GM23338 (cell line): ENCODE data around the gene PHLDB3. TPM values are rescaled to one million over a fixed set of nuclear protein-coding genes. Genes with fewer than 3 reads are reported as not detected.

Experiments
- ATAC-seq: fragments of 200-7000 bp; cut with Tn5 transposase; 3 replicates; pipeline ENCODE4 v1.9.1; 2020
- DNase-seq: peaks from one replicate; pipeline ENCODE4 v3.0.0-alpha.2; 2015; ENCODE audit warnings: low spot score
- H2AFZ ChIP-seq: fragments of 200-600 bp; sonication (generic); 2 replicates; pipeline ENCODE4 v1.8.0; 2016; ENCODE audit warnings: antibody characterized with exemption, mild to moderate bottlenecking, moderate library complexity
- H3F3A ChIP-seq: fragments of 200-600 bp; sonication (generic); replicated peaks from 2 replicates; pipeline ENCODE4 v1.8.0; 2017; ENCODE audit warnings: antibody characterized with exemption, mixed run types, low read depth
- H3K27ac ChIP-seq: fragments of 200-600 bp; sonication (generic); 2 replicates; pipeline ENCODE4 v1.6.1; 2016; ENCODE audit warnings: low read depth
- H3K27me3 ChIP-seq: fragments of 200-600 bp; sonication (generic); 2 replicates; pipeline ENCODE4 v1.8.0; 2016; ENCODE audit warnings: mild to moderate bottlenecking, mixed run types, moderate library complexity; ENCODE audit not compliant: insufficient read depth
- H3K36me3 ChIP-seq: fragments of 200-600 bp; sonication (generic); 2 replicates; pipeline ENCODE4 v1.8.0; 2016; ENCODE audit warnings: mild to moderate bottlenecking; ENCODE audit not compliant: insufficient read depth
- H3K4me1 ChIP-seq: fragments of 200-600 bp; sonication (generic); 2 replicates; pipeline ENCODE4 v1.8.0; 2016; ENCODE audit warnings: mild to moderate bottlenecking, moderate library complexity; ENCODE audit not compliant: insufficient read depth
- H3K4me2 ChIP-seq: fragments of 200-600 bp; sonication (generic); 2 replicates; pipeline ENCODE4 v1.7.1; 2017; ENCODE audit warnings: mixed run types
- H3K4me3 ChIP-seq: fragments of 200-600 bp; sonication (generic); 2 replicates; pipeline ENCODE4 v1.6.1; 2016; ENCODE audit warnings: mixed run types
- H3K79me2 ChIP-seq: fragments of 200-600 bp; sonication (generic); replicated peaks from 2 replicates; pipeline ENCODE4 v1.8.0; 2017; ENCODE audit warnings: mild to moderate bottlenecking; ENCODE audit not compliant: insufficient read depth
- H3K9me2 ChIP-seq: fragments of 200-600 bp; sonication (generic); 2 replicates; pipeline ENCODE4 v1.8.0; 2017; ENCODE audit not compliant: insufficient read depth
- H4K20me1 ChIP-seq: fragments of 200-600 bp; sonication (generic); replicated peaks from 2 replicates; pipeline ENCODE4 v1.8.0; 2017; ENCODE audit warnings: mild to moderate bottlenecking; ENCODE audit not compliant: insufficient read depth
- H3K27ac Mint-ChIP-seq: 2 replicates; pipeline ENCODE4 v1.8.0; 2020; ENCODE audit warnings: inconsistent platforms, mild to moderate bottlenecking, moderate library complexity, mixed read lengths
- H3K27me3 Mint-ChIP-seq: 3 replicates; pipeline ENCODE4 v1.8.0; 2022; ENCODE audit warnings: low read depth, mild to moderate bottlenecking, moderate library complexity, mixed read lengths, inconsistent platforms; ENCODE audit not compliant: insufficient read depth, poor library complexity
- H3K36me3 Mint-ChIP-seq: 3 replicates; pipeline ENCODE4 v1.8.0; 2021; ENCODE audit warnings: low read depth, mild to moderate bottlenecking, inconsistent platforms, moderate library complexity, mixed read lengths
- H3K4me1 Mint-ChIP-seq: 3 replicates; pipeline ENCODE4 v1.8.0; 2020; ENCODE audit warnings: mild to moderate bottlenecking, inconsistent platforms, mixed read lengths
- H3K4me3 Mint-ChIP-seq: 3 replicates; pipeline ENCODE4 v1.8.0; 2021; ENCODE audit warnings: moderate library complexity, mild to moderate bottlenecking, inconsistent platforms, mixed read lengths
- H3K9me3 Mint-ChIP-seq: 3 replicates; pipeline ENCODE4 v1.8.0; 2020; ENCODE audit warnings: moderate library complexity, mild to moderate bottlenecking, inconsistent platforms, mixed read lengths
- ETS1 ChIP-seq: IDR thresholded peaks from 2 replicates; pipeline ENCODE4 v1.6.1; 2016; ENCODE audit warnings: antibody characterized with exemption
- POLR2AphosphoS5 ChIP-seq: IDR thresholded peaks from 2 replicates; pipeline ENCODE4 v1.6.1; 2016; ENCODE audit warnings: antibody characterized with exemption, low read depth
- STAT1 ChIP-seq: IDR thresholded peaks from one replicate; pipeline ENCODE4 v1.6.1; 2016; ENCODE audit warnings: antibody characterized with exemption; ENCODE audit not compliant: unreplicated experiment
- ZNF114 ChIP-seq: fragments of 250-450 bp; sonication (Bioruptor Pico); IDR thresholded peaks from 2 replicates; pipeline ENCODE4 v1.5.0; 2020; ENCODE audit warnings: mild to moderate bottlenecking, moderate library complexity
- polyA plus RNA-seq: library from polyadenylated mRNA; unstranded; fragments of >200 nt; fragmentation: Nextera tagmentation; extraction: Ambion mirVana; gene quantifications from 2 replicates; pipeline ENCODE4 v1.2.1, GENCODE V29; 2016
- total RNA-seq: library from RNA; depleted of rRNA; stranded (reverse); fragments of >200 nt; shearing (Covaris generic); gene quantifications from 2 replicates; pipeline ENCODE4 v1.2.3, GENCODE V29; 2014
- TF ChIP-seq, protein P1 (sequence below): fragments of 250-450 bp; sonication (Bioruptor Pico); IDR thresholded peaks from 2 replicates; pipeline ENCODE4 v1.5.0; 2020; ENCODE audit warnings: mild to moderate bottlenecking, moderate library complexity
- TF ChIP-seq, protein P2 (sequence below), 2 experiments: fragments of 200-600 bp in 1 of 2; sonication (generic) in 1 of 2; conservative IDR thresholded peaks; 2 replicates each; pipeline versions ENCODE4 v1.5.1 to v1.6.1; 2016 to 2017; ENCODE audit warnings: antibody characterized with exemption in 2 of 2, low read depth in 2 of 2, mild to moderate bottlenecking in 2 of 2, moderate library complexity in 1 of 2

Gene PHLDB3
- total and polyA plus RNA-seq, 2 experiments from 2014 or later: 6.3 to 15.4 TPM

DNA sequence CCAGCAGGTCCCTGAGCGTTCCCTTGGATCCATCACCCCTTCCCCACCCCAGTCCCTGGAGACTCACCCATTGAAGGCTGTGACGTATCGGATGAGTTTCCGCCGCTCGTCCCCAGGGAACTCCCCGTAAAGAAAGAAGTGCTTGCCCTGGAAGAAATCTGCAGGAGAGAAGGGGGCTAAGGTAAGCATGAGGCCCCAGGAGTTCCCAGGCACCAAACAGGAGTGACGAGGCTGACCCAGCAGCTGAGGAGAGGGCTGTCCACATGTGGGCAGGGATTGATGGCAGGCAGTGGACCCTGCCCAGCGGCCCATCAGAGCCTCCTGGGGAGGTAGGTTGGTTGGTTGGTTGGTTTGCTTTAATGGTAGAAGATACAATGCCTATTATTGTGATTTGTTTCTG, 39.5 kb upstream of the PHLDB3 start:
- H3K36me3 Mint-ChIP-seq: peaks cover 70% of the 10 kb centered on the region
- H3K27me3 Mint-ChIP-seq: peaks cover 1% of the 10 kb centered on the region
- H3K4me3 Mint-ChIP-seq: no peak overlapping the region
- Histone ChIP-seq H3F3A (no peaks in the 10 kb centered on the region), H4K20me1 (no peaks in the 10 kb centered on the region), H2AFZ (no peak overlapping the region), H3K27me3 (no peaks in the 10 kb centered on the region), H3K4me3 (no peak overlapping the region), H3K27ac (no peak overlapping the region), H3K4me2 (no peak overlapping the region), H3K9me2 (no peaks in the 10 kb centered on the region), H3K36me3 (peaks cover 5% of the 10 kb centered on the region), H3K79me2 (no peaks in the 10 kb centered on the region), H3K4me1 (no peaks in the 10 kb centered on the region)
- TF ChIP-seq POLR2AphosphoS5 (no peak), STAT1 (no peak)
- TF ChIP-seq, protein P1, sequence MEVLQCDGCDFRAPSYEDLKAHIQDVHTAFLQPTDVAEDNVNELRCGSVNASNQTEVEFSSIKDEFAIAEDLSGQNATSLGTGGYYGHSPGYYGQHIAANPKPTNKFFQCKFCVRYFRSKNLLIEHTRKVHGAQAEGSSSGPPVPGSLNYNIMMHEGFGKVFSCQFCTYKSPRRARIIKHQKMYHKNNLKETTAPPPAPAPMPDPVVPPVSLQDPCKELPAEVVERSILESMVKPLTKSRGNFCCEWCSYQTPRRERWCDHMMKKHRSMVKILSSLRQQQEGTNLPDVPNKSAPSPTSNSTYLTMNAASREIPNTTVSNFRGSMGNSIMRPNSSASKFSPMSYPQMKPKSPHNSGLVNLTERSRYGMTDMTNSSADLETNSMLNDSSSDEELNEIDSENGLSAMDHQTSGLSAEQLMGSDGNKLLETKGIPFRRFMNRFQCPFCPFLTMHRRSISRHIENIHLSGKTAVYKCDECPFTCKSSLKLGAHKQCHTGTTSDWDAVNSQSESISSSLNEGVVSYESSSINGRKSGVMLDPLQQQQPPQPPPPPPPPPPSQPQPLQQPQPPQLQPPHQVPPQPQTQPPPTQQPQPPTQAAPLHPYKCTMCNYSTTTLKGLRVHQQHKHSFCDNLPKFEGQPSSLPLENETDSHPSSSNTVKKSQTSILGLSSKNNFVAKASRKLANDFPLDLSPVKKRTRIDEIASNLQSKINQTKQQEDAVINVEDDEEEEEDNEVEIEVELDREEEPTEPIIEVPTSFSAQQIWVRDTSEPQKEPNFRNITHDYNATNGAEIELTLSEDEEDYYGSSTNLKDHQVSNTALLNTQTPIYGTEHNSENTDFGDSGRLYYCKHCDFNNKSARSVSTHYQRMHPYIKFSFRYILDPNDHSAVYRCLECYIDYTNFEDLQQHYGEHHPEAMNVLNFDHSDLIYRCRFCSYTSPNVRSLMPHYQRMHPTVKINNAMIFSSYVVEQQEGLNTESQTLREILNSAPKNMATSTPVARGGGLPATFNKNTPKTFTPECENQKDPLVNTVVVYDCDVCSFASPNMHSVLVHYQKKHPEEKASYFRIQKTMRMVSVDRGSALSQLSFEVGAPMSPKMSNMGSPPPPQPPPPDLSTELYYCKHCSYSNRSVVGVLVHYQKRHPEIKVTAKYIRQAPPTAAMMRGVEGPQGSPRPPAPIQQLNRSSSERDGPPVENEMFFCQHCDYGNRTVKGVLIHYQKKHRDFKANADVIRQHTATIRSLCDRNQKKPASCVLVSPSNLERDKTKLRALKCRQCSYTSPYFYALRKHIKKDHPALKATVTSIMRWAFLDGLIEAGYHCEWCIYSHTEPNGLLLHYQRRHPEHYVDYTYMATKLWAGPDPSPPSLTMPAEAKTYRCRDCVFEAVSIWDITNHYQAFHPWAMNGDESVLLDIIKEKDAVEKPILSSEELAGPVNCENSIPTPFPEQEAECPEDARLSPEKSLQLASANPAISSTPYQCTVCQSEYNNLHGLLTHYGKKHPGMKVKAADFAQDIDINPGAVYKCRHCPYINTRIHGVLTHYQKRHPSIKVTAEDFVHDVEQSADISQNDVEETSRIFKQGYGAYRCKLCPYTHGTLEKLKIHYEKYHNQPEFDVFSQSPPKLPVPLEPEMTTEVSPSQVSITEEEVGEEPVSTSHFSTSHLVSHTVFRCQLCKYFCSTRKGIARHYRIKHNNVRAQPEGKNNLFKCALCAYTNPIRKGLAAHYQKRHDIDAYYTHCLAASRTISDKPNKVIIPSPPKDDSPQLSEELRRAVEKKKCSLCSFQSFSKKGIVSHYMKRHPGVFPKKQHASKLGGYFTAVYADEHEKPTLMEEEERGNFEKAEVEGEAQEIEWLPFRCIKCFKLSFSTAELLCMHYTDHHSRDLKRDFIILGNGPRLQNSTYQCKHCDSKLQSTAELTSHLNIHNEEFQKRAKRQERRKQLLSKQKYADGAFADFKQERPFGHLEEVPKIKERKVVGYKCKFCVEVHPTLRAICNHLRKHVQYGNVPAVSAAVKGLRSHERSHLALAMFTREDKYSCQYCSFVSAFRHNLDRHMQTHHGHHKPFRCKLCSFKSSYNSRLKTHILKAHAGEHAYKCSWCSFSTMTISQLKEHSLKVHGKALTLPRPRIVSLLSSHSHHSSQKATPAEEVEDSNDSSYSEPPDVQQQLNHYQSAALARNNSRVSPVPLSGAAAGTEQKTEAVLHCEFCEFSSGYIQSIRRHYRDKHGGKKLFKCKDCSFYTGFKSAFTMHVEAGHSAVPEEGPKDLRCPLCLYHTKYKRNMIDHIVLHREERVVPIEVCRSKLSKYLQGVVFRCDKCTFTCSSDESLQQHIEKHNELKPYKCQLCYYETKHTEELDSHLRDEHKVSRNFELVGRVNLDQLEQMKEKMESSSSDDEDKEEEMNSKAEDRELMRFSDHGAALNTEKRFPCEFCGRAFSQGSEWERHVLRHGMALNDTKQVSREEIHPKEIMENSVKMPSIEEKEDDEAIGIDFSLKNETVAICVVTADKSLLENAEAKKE (CRISPR knock-in tag): no peak
- no peaks in the 10 kb centered on the region for H3K4me1 Mint-ChIP-seq
- H3K27ac Mint-ChIP-seq: no peak overlapping the region
- peaks cover 15% of the 10 kb centered on the region for H3K9me3 Mint-ChIP-seq
- ATAC-seq (no peak), DNase-seq (no peak)

- peaks cover 17% of the 10 kb centered on the region for H3K36me3 ChIP-seq
- H3K4me3 ChIP-seq: no peak overlapping the region
- Mint-ChIP-seq H3K4me1 (no peaks in the 10 kb centered on the region), H3K4me3 (no peak overlapping the region), H3K9me3 (peaks cover 21% of the 10 kb centered on the region), H3K27me3 (peaks cover 1% of the 10 kb centered on the region), H3K36me3 (peaks cover 78% of the 10 kb centered on the region), H3K27ac (no peak overlapping the region)
- TF ChIP-seq ZNF114 (CRISPR knock-in tag) (no peak), ETS1 (no peak), POLR2AphosphoS5 (no peak)
- TF ChIP-seq, protein P2, sequence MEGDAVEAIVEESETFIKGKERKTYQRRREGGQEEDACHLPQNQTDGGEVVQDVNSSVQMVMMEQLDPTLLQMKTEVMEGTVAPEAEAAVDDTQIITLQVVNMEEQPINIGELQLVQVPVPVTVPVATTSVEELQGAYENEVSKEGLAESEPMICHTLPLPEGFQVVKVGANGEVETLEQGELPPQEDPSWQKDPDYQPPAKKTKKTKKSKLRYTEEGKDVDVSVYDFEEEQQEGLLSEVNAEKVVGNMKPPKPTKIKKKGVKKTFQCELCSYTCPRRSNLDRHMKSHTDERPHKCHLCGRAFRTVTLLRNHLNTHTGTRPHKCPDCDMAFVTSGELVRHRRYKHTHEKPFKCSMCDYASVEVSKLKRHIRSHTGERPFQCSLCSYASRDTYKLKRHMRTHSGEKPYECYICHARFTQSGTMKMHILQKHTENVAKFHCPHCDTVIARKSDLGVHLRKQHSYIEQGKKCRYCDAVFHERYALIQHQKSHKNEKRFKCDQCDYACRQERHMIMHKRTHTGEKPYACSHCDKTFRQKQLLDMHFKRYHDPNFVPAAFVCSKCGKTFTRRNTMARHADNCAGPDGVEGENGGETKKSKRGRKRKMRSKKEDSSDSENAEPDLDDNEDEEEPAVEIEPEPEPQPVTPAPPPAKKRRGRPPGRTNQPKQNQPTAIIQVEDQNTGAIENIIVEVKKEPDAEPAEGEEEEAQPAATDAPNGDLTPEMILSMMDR (conservative IDR thresholded peaks at IDR 0.05; ENCODE audit: low read depth in 2 of 2): no peak
- no peak overlapping the region for H3K27ac ChIP-seq
- H3K4me2 ChIP-seq: no peak overlapping the region
- H2AFZ ChIP-seq: no peak overlapping the region
- H4K20me1 ChIP-seq: no peaks in the 10 kb centered on the region; the same call in 1 of the 2 replicates
- H3F3A ChIP-seq: no peaks in the 10 kb centered on the region
- no peaks in the 10 kb centered on the region for H3K79me2 ChIP-seq
- H3K27me3 ChIP-seq: no peaks in the 10 kb centered on the region
- H3K4me1 ChIP-seq: no peaks in the 10 kb centered on the region
- H3K9me2 ChIP-seq: 0 out of 2 replicates have a peak, but pooled peaks cover 3% of the 10 kb centered on the region
- no peak for ATAC-seq
- no peak for DNase-seq
These were observed 37.5 kb upstream of the PHLDB3 start for GRCh38 chr19:43541920-43542650.
